NCI-H510A (cell line): ENCODE measurements around the gene CAMKMT.
A peak's percentile ranks its signal among the peaks of the same experiment; 100 is the strongest.

Source experiments
- DNase-seq: peaks from one replicate; lab custom pipeline; 2025; lab: John Stamatoyannopoulos, UW

The CAMKMT gene

DNA sequence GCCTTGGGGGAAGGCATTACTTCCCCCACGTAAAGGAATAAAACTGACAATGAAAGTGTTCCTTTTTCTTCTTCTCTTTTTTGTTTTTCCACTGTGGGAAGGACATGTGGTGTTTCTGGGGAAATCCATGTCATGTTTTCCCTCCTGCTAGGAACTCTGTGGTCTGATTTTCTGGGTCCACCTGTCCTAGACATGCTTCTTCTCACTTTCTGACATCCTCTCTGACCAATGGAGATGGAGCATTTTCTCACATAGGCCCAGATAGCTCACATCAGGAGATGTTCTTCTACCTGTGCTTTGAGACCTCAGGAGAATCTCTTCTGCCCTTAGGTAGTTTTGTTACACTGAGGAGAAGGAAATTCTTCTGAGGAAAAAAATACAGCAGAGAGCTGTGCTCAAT lies 327.8 kb downstream of the CAMKMT start:
- no peak for DNase-seq

- no peak for DNase-seq
Measured at GRCh38 chr2:44691174-44691785, 329.5 kb downstream of the CAMKMT start.

DNA sequence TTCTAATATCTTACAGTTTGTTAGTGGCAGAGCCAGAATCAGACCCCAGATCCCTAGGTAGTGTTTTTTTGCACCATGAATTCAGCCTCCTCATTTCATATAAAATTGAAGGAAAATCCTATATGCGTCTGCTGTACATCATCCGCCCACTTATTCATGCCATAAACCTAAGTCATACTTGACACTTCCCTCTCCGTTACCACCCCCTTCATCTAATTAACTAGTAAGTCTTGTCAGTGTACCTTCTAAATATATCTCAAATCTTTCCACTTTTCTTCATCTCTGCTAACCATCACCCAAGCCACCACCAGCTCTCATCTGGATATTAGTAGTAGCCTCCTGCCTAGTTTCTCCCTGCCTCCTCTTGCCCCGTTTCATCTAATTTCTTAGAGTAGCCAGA lies 331.1 kb downstream of the CAMKMT start:
- no peak for DNase-seq

DNA sequence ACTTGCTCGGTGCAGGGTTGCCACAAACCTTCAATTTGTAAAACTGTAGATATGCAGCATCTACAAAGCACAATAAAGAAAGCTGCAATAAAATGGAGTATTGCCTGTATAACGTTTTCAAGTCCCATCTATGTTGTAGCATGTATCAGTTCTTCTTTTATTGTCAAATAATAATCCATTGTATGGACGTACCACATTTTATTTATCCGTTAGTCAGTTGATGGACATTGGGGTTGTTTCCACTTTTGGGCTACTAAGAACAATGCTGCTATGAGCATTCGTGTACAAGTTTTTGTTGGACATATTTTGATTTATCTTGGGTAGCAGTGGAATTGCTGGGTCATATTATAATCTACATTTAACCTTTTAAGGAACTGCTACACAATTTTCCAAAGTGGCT lies 339.1 kb downstream of the CAMKMT start:
- DNase-seq: no peak

DNA sequence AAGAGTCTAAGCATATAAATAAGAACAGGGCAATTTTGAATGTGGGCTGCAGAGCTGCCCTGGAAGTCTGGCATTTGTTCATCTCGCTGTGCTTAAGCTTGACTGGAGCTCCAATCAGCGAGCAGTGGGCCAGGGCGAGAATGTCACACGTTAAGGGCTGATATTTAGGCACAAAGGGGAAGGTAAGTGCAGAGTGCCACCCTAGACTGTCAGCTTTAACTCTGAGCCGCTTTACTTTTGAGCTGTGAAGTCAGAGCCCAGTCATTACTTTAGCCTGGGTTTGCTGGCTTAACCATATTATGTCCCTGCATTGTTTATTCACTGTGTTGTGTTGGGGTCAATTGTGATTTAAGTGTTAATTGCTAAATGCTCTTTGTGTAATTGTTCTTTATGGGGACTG lies 343.6 kb downstream of the CAMKMT start:
- DNase-seq: no peak

DNA sequence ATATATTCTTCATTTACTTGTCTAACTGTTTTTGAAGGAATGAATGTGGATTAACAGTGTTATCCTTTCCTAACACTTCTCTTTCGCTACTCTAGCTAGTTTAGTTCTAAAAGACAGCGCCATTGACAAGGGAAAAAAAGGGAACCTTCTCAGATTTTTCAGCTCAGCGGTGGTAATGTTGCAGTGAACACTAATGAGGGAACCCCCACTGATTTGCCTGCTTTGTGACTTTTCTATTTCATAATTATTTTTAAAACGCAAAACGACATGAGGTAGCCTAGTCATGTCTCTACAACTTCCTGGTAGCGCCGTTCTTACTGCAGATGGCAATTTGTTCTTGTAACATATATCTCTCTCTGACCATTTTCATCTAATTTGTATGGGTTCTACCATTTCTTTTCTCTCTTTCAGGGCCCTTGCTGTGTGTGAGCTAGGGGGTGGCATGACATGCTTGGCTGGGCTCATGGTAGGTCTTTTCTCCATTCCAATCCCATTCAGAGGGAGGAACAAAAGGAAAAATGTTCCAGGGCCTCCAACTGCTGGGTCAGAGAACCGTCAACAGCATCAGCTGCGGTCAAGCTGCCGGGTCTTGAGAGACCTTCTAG lies 344.2 kb downstream of the CAMKMT start:
- no peak for DNase-seq

- DNase-seq: no peak
Measured at GRCh38 chr2:44706681-44707553, 345.2 kb downstream of the CAMKMT start.

- DNase-seq: peak; percentile 9
Measured at GRCh38 chr2:44707945-44708660, 346.4 kb downstream of the CAMKMT start.

- no peak for DNase-seq
Measured at GRCh38 chr2:44708661-44709000, 346.9 kb downstream of the CAMKMT start.

GRCh38 chr2:44713170-44713569 lies 351.4 kb downstream of the CAMKMT start:
- DNase-seq: no peak

DNA sequence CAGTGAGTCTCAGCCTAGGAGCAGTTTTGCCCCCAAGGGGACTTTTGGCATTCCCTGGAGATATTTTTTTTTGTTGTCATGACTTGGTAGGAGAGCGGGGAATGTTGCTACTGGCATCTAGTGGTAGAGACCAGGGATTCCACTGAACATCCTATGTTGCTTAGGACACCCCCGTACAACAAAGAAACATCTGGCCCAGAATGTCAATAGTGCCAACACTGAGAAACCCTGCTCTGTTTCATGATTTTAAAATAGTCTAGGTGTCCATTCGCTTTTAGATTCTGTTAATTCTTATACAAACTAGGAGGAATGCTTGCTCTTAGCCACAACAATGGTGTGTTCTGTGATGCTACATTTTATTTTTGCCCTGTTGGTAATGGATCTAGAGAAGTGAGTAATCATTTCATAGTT lies 353.9 kb downstream of the CAMKMT start:
- no peak for DNase-seq

- DNase-seq: no peak
Measured at GRCh38 chr2:44716131-44716530, 354.4 kb downstream of the CAMKMT start.

- no peak for DNase-seq
Measured at GRCh38 chr2:44718431-44718830, 356.7 kb downstream of the CAMKMT start.

GRCh38 chr2:44719562-44719961 lies 357.8 kb downstream of the CAMKMT start:
- no peak for DNase-seq

GRCh38 chr2:44722026-44722625 lies 360.4 kb downstream of the CAMKMT start:
- no peak for DNase-seq

GRCh38 chr2:44723921-44724320 lies 362.2 kb downstream of the CAMKMT start:
- DNase-seq: no peak

DNA sequence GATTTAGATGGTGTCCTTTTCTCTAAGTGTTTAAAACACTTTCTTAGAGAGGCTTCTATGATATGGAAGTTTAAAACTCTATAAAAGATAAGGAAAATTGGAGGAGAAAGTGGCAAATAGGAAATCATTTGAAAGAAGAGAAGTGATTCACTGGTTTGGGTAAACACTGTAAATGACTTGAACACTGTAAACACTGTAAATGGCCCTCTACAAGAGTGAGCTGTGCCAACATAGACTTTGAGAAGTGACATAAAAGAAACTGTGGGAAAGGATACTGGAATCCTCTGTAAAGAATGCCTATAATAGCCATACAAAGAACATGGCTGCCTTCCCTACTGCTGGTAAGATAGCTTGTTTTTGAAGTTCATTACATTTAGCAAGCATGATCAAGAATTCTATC lies 368.8 kb downstream of the CAMKMT start:
- DNase-seq: no peak

DNA sequence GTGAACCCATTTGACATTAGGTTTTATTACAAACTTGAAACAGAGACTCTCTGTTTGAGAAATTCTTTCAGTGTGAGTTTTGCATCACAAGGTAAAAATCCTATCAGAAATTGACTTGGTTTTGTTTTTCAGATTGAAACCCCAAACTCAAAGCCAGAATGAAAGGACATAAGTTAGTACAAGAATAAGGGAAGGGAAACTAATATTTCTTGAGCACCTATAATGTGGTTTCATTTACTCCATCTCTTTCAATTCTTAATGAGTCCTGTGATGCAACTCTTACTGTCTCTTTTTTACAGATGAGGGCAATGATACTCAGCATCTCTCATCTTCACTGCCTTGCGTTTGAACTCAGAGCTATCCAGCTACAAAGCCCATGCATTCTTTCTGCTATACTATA lies 369.8 kb downstream of the CAMKMT start:
- no peak for DNase-seq

GRCh38 chr2:44736270-44736942 lies 374.7 kb downstream of the CAMKMT start:
- DNase-seq: no peak

GRCh38 chr2:44740678-44741077 lies 378.9 kb downstream of the CAMKMT start:
- no peak for DNase-seq

- no peak for DNase-seq
Measured at GRCh38 chr2:44741507-44741906, 379.8 kb downstream of the CAMKMT start.

- DNase-seq: no peak
Measured at GRCh38 chr2:44742057-44742456, 380.3 kb downstream of the CAMKMT start.
